HL-60/S4 treated with phorbol 12-myristate 13-acetate at 8.2 ng/mL for 4 days and 3 days (cell line): ENCODE results near the gene YES1.
"Not testable (repeated sequence)": the region's sequence is repeated elsewhere in the genome, so short reads cannot be mapped to it uniquely, and the experiment has no call there.

Source experiments
- in situ Hi-C: fragments of 300-500 bp; cut with MboI; formaldehyde crosslinking; loops from 2 replicates; pipeline ENCODE4 v1.15.0; 2022; ENCODE audit warnings: low sequenced_read_pairs

Gene YES1

GRCh38 chr18:825891-826585, 14.0 kb upstream of the YES1 start:
- in situ Hi-C loops, result no loop called here

- in situ Hi-C loops, result no loop called here
These were observed 12.1 kb upstream of the YES1 start for GRCh38 chr18:824179-824578.

- in situ Hi-C loops, result no loop called here
These were observed 8.6 kb upstream of the YES1 start for GRCh38 chr18:820591-821165.

- in situ Hi-C loops, result no loop called here
These were observed 4.8 kb upstream of the YES1 start for GRCh38 chr18:816869-817268.

- in situ Hi-C loops, result no loop called here
These were observed 4.1 kb upstream of the YES1 start for GRCh38 chr18:816088-816653.

GRCh38 chr18:815353-815752, 3.3 kb upstream of the YES1 start:
- in situ Hi-C loops, result no loop called here

GRCh38 chr18:814300-815084, 2.5 kb upstream of the YES1 start:
- in situ Hi-C loops, result no loop called here

- in situ Hi-C loops, result no loop called here
These were observed 1.4 kb upstream of the YES1 start for GRCh38 chr18:813172-814071.

GRCh38 chr18:812376-813171, 532 bp upstream of the YES1 start:
- in situ Hi-C loops, result no loop called here

GRCh38 chr18:811182-811891, 705 bp downstream of the YES1 start:
- in situ Hi-C loops, result no loop called here

- in situ Hi-C loops, result no loop called here
These were observed 1.9 kb downstream of the YES1 start for GRCh38 chr18:809985-810642.

GRCh38 chr18:809228-809627, 2.8 kb downstream of the YES1 start:
- in situ Hi-C loops, result not testable (repeated sequence)

GRCh38 chr18:808502-808901, 3.5 kb downstream of the YES1 start:
- in situ Hi-C loops, result no loop called here

- in situ Hi-C loops, result no loop called here
These were observed 4.0 kb downstream of the YES1 start for GRCh38 chr18:808086-808485.

- in situ Hi-C loops, result no loop called here
These were observed 6.3 kb downstream of the YES1 start for GRCh38 chr18:805755-806110.

GRCh38 chr18:805008-805754, 6.9 kb downstream of the YES1 start:
- in situ Hi-C loops, result no loop called here

- in situ Hi-C loops, result no loop called here
These were observed 10.9 kb downstream of the YES1 start for GRCh38 chr18:801137-801536.

GRCh38 chr18:799943-800342, 12.1 kb downstream of the YES1 start:
- in situ Hi-C loops, result no loop called here
